Liver (tissue), 9 donors: ENCODE measurements around the gene MEG3. TPM values are rescaled to one million over a fixed set of nuclear protein-coding genes. Genes with fewer than 3 reads are reported as not detected.

ENCODE experiments used
- DNase-seq: peaks from one replicate; pipeline ENCODE4 v3.0.0-alpha.2; 2017; ENCODE audit warnings: low spot score
- H3K27ac ChIP-seq, 2 donors: one replicate each; pipeline ENCODE4 v1.7.0; 2013; ENCODE audit warnings: inconsistent platforms in 2 of 2, low read length in 2 of 2, control low read depth in 1 of 2, low read depth in 1 of 2, mild to moderate bottlenecking in 1 of 2
- H3K27me3 ChIP-seq, 4 donors: one replicate each; pipeline versions ENCODE4 v1.6.1 to v1.7.0; 2013; ENCODE audit warnings: low read length in 3 of 4, inconsistent platforms in 1 of 4, mild to moderate bottlenecking in 1 of 4, moderate library complexity in 1 of 4; ENCODE audit not compliant: control insufficient read depth in 4 of 4, insufficient read depth in 4 of 4
- H3K36me3 ChIP-seq, 4 donors: one replicate each; pipeline versions ENCODE4 v1.6.1 to v1.7.0; 2013; ENCODE audit warnings: low read length in 3 of 4, mild to moderate bottlenecking in 3 of 4, low read depth in 1 of 4, moderate library complexity in 1 of 4; ENCODE audit not compliant: control insufficient read depth in 4 of 4, insufficient read depth in 3 of 4
- H3K4me1 ChIP-seq, 4 donors: one replicate each; pipeline versions ENCODE4 v1.6.1 to v1.7.0; 2013; ENCODE audit warnings: low read length in 3 of 4, mild to moderate bottlenecking in 3 of 4, moderate library complexity in 1 of 4; ENCODE audit not compliant: control insufficient read depth in 4 of 4, insufficient read depth in 4 of 4
- H3K4me3 ChIP-seq, 3 donors: one replicate each; pipeline versions ENCODE4 v1.6.1 to v1.7.0; 2013; ENCODE audit warnings: low read length in 3 of 3, control low read depth in 1 of 3, low read depth in 1 of 3, mild to moderate bottlenecking in 1 of 3
- H3K9ac ChIP-seq, 2 donors: one replicate each; pipeline ENCODE4 v1.7.0; 2013; ENCODE audit warnings: low read length in 2 of 2, mild to moderate bottlenecking in 2 of 2, moderate library complexity in 2 of 2, control low read depth in 1 of 2, low read depth in 1 of 2
- H3K9me3 ChIP-seq, 4 donors: one replicate each; pipeline versions ENCODE4 v1.6.1 to v1.7.0; 2013; ENCODE audit warnings: low read length in 3 of 4; ENCODE audit not compliant: control insufficient read depth in 4 of 4
- ATF3 ChIP-seq: IDR thresholded peaks from 2 replicates; pipeline ENCODE4 v1.6.1; 2016; ENCODE audit warnings: antibody characterized with exemption
- EGR1 ChIP-seq, 2 donors: IDR thresholded peaks; 2 replicates each; pipeline ENCODE4 v1.6.1; 2016 to 2018; ENCODE audit warnings: antibody characterized with exemption in 2 of 2, low read depth in 2 of 2
- FOXA1 ChIP-seq: IDR thresholded peaks from 2 replicates; pipeline ENCODE4 v1.6.1; 2016; ENCODE audit warnings: antibody characterized with exemption
- FOXA2 ChIP-seq: IDR thresholded peaks from 2 replicates; pipeline ENCODE4 v1.6.1; 2016; ENCODE audit warnings: antibody characterized with exemption
- HNF4G ChIP-seq: IDR thresholded peaks from 2 replicates; pipeline ENCODE4 v1.6.1; 2016; ENCODE audit warnings: antibody characterized with exemption
- NR2F2 ChIP-seq: IDR thresholded peaks from 2 replicates; pipeline ENCODE4 v1.6.1; 2016; ENCODE audit warnings: antibody characterized with exemption
- RXRA ChIP-seq, 2 donors: IDR thresholded peaks; 2 replicates each; pipeline ENCODE4 v1.6.1; 2017 to 2018; ENCODE audit warnings: antibody characterized with exemption in 2 of 2, mild to moderate bottlenecking in 1 of 2
- SP1 ChIP-seq: IDR thresholded peaks from 2 replicates; pipeline ENCODE4 v1.6.1; 2018; ENCODE audit warnings: antibody characterized with exemption, mild to moderate bottlenecking
- TAF1 ChIP-seq: conservative IDR thresholded peaks from 2 replicates; pipeline ENCODE4 v1.6.1; 2016; ENCODE audit warnings: antibody characterized with exemption, mild to moderate bottlenecking
- YY1 ChIP-seq: IDR thresholded peaks from 2 replicates; pipeline ENCODE4 v1.6.1; 2016; ENCODE audit warnings: antibody characterized with exemption, mild to moderate bottlenecking
- WGBS: extraction: QIAGEN DNeasy Blood & Tissue Kit; methylation state at CpG from one replicate; pipeline ENCODE4 v1.1.7; 2013; 5-methylcytosine and 5-hydroxymethylcytosine counted together
- polyA plus RNA-seq, 2 donors: library from polyadenylated mRNA; stranded (reverse) in 1 of 2; unstranded in 1 of 2; fragments of 200-250 nt in 1 of 2; fragments of >200 nt in 1 of 2; fragmentation: Nextera tagmentation in 1 of 2; extraction: Ambion mirVana in 1 of 2; gene quantifications; one replicate each; pipeline versions ENCODE4 v1.2.1 to v1.2.3, GENCODE V29; 2013 to 2015
- total RNA-seq, 2 donors: library from RNA; depleted of rRNA; stranded (reverse); fragments of >200 nt; gene quantifications; one replicate each; pipeline ENCODE4 v1.2.3, GENCODE V29; 2014
- TF ChIP-seq, protein P1 (sequence below): fragments of 150-350 bp; IDR thresholded peaks from 2 replicates; pipeline ENCODE4 v1.5.1; 2017; ENCODE audit warnings: improper control_type of control experiment, low read depth, low read length; ENCODE audit not compliant: missing input control
- TF ChIP-seq, protein P2 (sequence below): IDR thresholded peaks from 2 replicates; pipeline ENCODE4 v1.6.1; 2016; ENCODE audit warnings: antibody characterized with exemption, mild to moderate bottlenecking
- TF ChIP-seq, protein P3 (sequence below): IDR thresholded peaks from 2 replicates; pipeline ENCODE4 v1.6.1; 2016; ENCODE audit warnings: antibody characterized with exemption
- TF ChIP-seq, protein P4 (sequence below): IDR thresholded peaks from 2 replicates; pipeline ENCODE4 v1.6.1; 2016; ENCODE audit warnings: antibody characterized with exemption
- donor health status: healthy.
- donor health status: healthy.
- donor health status: healthy.
- donor health status: healthy.
- donor health status: healthy.

Gene MEG3
- total and polyA plus RNA-seq, 4 donors: 12.3 to 485 (median 23.1) TPM

- Histone ChIP-seq H3K27ac (no peak overlapping the region), H3K9ac (no peak overlapping the region), H3K27me3 (no peaks in the 10 kb centered on the region), H3K4me3 (no peak overlapping the region), H3K9me3 (no peaks in the 10 kb centered on the region), H3K36me3 (no peaks in the 10 kb centered on the region), H3K4me1 (no peaks in the 10 kb centered on the region)
- DNase-seq: no peak
- WGBS: 83% methylated on average over 24 of the region's 24 CpGs
- TF ChIP-seq HNF4G (no peak), FOXA2 (no peak), ATF3 (no peak), YY1 (no peak), RXRA (IDR thresholded peaks at IDR 0.05) (no peak), FOXA1 (no peak), TAF1 (no peak), SP1 (no peak)
- TF ChIP-seq, protein P1, sequence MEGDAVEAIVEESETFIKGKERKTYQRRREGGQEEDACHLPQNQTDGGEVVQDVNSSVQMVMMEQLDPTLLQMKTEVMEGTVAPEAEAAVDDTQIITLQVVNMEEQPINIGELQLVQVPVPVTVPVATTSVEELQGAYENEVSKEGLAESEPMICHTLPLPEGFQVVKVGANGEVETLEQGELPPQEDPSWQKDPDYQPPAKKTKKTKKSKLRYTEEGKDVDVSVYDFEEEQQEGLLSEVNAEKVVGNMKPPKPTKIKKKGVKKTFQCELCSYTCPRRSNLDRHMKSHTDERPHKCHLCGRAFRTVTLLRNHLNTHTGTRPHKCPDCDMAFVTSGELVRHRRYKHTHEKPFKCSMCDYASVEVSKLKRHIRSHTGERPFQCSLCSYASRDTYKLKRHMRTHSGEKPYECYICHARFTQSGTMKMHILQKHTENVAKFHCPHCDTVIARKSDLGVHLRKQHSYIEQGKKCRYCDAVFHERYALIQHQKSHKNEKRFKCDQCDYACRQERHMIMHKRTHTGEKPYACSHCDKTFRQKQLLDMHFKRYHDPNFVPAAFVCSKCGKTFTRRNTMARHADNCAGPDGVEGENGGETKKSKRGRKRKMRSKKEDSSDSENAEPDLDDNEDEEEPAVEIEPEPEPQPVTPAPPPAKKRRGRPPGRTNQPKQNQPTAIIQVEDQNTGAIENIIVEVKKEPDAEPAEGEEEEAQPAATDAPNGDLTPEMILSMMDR: no peak
- TF ChIP-seq, protein P2, sequence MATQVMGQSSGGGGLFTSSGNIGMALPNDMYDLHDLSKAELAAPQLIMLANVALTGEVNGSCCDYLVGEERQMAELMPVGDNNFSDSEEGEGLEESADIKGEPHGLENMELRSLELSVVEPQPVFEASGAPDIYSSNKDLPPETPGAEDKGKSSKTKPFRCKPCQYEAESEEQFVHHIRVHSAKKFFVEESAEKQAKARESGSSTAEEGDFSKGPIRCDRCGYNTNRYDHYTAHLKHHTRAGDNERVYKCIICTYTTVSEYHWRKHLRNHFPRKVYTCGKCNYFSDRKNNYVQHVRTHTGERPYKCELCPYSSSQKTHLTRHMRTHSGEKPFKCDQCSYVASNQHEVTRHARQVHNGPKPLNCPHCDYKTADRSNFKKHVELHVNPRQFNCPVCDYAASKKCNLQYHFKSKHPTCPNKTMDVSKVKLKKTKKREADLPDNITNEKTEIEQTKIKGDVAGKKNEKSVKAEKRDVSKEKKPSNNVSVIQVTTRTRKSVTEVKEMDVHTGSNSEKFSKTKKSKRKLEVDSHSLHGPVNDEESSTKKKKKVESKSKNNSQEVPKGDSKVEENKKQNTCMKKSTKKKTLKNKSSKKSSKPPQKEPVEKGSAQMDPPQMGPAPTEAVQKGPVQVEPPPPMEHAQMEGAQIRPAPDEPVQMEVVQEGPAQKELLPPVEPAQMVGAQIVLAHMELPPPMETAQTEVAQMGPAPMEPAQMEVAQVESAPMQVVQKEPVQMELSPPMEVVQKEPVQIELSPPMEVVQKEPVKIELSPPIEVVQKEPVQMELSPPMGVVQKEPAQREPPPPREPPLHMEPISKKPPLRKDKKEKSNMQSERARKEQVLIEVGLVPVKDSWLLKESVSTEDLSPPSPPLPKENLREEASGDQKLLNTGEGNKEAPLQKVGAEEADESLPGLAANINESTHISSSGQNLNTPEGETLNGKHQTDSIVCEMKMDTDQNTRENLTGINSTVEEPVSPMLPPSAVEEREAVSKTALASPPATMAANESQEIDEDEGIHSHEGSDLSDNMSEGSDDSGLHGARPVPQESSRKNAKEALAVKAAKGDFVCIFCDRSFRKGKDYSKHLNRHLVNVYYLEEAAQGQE: no peak
- TF ChIP-seq, protein P3, sequence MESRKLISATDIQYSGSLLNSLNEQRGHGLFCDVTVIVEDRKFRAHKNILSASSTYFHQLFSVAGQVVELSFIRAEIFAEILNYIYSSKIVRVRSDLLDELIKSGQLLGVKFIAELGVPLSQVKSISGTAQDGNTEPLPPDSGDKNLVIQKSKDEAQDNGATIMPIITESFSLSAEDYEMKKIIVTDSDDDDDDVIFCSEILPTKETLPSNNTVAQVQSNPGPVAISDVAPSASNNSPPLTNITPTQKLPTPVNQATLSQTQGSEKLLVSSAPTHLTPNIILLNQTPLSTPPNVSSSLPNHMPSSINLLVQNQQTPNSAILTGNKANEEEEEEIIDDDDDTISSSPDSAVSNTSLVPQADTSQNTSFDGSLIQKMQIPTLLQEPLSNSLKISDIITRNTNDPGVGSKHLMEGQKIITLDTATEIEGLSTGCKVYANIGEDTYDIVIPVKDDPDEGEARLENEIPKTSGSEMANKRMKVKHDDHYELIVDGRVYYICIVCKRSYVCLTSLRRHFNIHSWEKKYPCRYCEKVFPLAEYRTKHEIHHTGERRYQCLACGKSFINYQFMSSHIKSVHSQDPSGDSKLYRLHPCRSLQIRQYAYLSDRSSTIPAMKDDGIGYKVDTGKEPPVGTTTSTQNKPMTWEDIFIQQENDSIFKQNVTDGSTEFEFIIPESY: no peak
These were observed 9.8 kb downstream of the MEG3 start for GRCh38 chr14:100835548-100836310.

GRCh38 chr14:100836311-100836805 is 10.4 kb downstream of the MEG3 start:
- no peak overlapping the region for H3K9ac ChIP-seq
- H3K36me3 ChIP-seq: no peaks in the 10 kb centered on the region
- DNase-seq: no peak
- TF ChIP-seq NR2F2: no peak
- TF ChIP-seq, protein P3: no peak
- TF ChIP-seq EGR1 (IDR thresholded peaks at IDR 0.05; ENCODE audit: low read depth in 2 of 2): no peak
- no peak for TF ChIP-seq YY1
- TF ChIP-seq, protein P4, sequence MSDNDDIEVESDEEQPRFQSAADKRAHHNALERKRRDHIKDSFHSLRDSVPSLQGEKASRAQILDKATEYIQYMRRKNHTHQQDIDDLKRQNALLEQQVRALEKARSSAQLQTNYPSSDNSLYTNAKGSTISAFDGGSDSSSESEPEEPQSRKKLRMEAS: no peak
- no peak for TF ChIP-seq TAF1
- 86% methylated on average over 12 of the region's 12 CpGs for WGBS
- H3K4me1 ChIP-seq: no peaks in the 10 kb centered on the region
- no peak overlapping the region for H3K4me3 ChIP-seq
- H3K27me3 ChIP-seq: no peaks in the 10 kb centered on the region
- no peak overlapping the region for H3K27ac ChIP-seq
- no peaks in the 10 kb centered on the region for H3K9me3 ChIP-seq
